ENCODE results near the gene FZD1. TPM values are rescaled to one million over a fixed set of nuclear protein-coding genes. Genes with fewer than 3 reads are reported as not detected.

Gene FZD1
- polyA plus RNA-seq, 1 donor: 12.0 TPM

DNA sequence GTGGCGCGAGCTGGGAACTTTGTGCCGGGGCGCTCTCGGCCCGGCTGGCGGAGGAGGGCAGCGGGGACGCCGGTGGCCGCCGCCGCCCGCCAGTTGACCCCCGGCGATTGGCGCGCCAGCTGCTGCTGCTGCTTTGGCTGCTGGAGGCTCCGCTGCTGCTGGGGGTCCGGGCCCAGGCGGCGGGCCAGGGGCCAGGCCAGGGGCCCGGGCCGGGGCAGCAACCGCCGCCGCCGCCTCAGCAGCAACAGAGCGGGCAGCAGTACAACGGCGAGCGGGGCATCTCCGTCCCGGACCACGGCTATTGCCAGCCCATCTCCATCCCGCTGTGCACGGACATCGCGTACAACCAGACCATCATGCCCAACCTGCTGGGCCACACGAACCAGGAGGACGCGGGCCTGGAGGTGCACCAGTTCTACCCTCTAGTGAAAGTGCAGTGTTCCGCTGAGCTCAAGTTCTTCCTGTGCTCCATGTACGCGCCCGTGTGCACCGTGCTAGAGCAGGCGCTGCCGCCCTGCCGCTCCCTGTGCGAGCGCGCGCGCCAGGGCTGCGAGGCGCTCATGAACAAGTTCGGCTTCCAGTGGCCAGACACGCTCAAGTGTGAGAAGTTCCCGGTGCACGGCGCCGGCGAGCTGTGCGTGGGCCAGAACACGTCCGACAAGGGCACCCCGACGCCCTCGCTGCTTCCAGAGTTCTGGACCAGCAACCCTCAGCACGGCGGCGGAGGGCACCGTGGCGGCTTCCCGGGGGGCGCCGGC lies 870 bp downstream of the FZD1 start:
- no peak for DNase-seq (ENCODE audit: low read depth)

DNA sequence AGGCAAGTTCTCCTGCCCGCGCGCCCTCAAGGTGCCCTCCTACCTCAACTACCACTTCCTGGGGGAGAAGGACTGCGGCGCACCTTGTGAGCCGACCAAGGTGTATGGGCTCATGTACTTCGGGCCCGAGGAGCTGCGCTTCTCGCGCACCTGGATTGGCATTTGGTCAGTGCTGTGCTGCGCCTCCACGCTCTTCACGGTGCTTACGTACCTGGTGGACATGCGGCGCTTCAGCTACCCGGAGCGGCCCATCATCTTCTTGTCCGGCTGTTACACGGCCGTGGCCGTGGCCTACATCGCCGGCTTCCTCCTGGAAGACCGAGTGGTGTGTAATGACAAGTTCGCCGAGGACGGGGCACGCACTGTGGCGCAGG lies 1.4 kb downstream of the FZD1 start:
- DNase-seq (ENCODE audit: low read depth): no peak

DNA sequence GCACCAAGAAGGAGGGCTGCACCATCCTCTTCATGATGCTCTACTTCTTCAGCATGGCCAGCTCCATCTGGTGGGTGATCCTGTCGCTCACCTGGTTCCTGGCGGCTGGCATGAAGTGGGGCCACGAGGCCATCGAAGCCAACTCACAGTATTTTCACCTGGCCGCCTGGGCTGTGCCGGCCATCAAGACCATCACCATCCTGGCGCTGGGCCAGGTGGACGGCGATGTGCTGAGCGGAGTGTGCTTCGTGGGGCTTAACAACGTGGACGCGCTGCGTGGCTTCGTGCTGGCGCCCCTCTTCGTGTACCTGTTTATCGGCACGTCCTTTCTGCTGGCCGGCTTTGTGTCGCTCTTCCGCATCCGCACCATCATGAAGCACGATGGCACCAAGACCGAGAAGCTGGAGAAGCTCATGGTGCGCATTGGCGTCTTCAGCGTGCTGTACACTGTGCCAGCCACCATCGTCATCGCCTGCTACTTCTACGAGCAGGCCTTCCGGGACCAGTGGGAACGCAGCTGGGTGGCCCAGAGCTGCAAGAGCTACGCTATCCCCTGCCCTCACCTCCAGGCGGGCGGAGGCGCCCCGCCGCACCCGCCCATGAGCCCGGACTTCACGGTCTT lies 1.9 kb downstream of the FZD1 start:
- no peak for DNase-seq (ENCODE audit: low read depth)

DNA sequence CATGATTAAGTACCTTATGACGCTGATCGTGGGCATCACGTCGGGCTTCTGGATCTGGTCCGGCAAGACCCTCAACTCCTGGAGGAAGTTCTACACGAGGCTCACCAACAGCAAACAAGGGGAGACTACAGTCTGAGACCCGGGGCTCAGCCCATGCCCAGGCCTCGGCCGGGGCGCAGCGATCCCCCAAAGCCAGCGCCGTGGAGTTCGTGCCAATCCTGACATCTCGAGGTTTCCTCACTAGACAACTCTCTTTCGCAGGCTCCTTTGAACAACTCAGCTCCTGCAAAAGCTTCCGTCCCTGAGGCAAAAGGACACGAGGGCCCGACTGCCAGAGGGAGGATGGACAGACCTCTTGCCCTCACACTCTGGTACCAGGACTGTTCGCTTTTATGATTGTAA lies 2.5 kb downstream of the FZD1 start:
- no peak for DNase-seq (ENCODE audit: low read depth)

DNA sequence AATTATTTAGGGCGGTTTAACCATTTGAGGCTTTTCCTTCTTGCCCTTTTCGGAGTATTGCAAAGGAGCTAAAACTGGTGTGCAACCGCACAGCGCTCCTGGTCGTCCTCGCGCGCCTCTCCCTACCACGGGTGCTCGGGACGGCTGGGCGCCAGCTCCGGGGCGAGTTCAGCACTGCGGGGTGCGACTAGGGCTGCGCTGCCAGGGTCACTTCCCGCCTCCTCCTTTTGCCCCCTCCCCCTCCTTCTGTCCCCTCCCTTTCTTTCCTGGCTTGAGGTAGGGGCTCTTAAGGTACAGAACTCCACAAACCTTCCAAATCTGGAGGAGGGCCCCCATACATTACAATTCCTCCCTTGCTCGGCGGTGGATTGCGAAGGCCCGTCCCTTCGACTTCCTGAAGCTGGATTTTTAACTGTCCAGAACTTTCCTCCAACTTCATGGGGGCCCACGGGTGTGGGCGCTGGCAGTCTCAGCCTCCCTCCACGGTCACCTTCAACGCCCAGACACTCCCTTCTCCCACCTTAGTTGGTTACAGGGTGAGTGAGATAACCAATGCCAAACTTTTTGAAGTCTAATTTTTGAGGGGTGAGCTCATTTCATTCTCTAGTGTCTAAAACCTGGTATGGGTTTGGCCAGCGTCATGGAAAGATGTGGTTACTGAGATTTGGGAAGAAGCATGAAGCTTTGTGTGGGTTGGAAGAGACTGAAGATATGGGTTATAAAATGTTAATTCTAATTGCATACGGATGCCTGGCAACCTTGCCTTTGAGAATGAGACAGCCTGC lies 3.1 kb downstream of the FZD1 start:
- no peak for DNase-seq (ENCODE audit: low read depth)

DNA sequence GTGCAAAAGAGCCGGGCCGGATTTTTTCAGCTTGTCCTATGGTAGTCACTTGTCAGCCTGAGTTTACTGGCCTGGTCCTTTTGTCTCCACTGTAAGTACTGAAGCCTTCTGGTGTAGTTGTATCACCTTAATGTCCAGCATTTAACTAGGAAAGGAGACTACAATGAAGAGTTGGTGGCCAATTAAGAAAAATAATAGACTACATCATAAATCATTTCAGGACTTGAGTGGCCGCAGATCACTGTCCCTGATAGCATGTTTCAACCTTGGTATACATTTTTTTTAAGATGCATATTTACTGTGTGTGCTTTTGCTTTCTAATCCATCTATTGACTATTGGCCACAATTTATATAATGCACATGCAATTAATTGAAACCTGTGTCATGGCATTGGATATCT lies 6.1 kb downstream of the FZD1 start:
- DNase-seq (ENCODE audit: low read depth): no peak

DNA sequence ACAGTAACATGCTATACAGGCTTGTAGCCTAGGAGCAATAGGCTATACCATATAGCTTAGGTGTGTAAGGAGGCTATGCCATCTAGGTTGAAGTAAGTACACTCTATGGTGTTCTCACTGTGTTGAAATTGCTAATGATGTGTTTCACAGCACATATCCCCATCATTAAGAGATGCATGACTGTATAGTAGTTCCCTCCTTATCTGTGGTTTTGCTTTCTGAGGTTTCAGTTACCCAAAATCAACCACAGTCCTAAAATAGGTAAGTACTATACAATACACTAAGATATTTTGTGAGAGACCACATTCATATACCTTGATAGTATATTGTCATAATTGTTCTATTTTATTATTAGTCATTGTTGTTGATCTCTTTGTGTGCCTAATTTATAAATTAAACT lies 12.7 kb downstream of the FZD1 start:
- no peak for DNase-seq (ENCODE audit: low read depth)

DNA sequence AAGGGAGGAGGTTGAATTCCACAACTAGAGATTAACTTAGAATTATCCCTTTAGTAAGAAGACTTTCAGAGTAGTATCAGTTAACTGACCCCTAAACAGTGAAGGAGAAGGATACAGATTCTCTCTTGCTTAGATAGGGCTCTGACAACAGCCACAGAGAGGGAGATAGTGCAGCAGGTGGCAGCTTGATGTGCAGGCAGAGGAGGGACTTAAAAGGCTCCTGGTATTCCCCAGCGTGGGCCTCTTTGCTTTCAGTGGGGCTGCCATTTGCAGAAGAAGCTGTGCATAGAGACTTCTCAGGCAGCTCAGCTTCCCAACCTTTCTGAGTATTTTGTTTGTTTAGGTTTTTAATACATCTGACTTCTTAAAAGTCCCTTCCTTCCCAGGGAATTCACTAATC lies 16.0 kb downstream of the FZD1 start:
- no peak for DNase-seq (ENCODE audit: low read depth)

DNA sequence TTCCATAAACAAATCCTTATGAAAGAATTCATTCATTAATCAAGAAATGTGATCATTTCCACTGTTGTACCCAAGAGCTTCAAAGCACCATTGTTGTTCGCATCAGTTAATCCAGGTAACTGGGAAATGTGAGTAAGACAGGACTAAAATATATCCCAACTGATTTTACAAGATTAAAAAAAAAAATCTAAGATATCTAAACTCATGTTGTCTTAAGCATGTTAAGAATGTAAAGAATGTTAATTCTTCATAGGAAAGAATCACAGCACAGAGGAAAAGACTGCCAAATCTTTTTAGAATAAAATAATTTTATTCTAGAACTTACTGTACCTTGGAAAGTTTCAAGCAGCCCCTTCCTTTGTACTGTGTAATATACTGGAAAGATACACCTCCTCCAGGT lies 16.4 kb downstream of the FZD1 start:
- no peak for DNase-seq (ENCODE audit: low read depth)

DNA sequence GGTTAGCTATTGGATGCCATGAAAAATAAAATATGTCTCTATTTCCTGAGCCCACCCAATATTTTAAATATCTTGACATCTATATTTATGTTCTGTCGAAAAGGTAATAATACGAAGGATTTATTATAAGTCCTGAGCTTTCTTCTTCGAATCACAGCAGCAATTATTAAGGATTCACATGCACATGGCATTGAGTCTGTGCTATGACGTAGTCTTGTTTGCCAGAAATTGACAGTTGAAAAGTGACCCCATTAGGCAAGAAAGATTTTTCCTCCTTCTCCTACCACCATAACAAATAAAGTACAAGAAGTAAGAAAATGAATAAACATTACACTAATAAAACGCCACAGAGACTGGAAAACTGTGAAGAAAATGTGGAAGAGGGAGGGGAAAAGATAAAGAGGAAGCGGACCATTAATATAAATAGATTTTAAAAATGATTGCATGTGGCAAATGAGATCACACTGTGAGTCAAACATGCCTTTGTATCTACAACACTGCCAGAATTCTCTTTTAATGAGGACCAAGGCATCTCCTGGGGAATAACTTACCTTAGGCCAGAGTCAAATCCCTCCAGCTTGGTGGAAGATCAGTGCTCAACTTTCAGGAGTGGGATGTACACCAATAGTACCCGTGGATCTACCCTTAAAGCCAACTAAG lies 21.6 kb downstream of the FZD1 start:
- no peak for DNase-seq (ENCODE audit: low read depth)

DNA sequence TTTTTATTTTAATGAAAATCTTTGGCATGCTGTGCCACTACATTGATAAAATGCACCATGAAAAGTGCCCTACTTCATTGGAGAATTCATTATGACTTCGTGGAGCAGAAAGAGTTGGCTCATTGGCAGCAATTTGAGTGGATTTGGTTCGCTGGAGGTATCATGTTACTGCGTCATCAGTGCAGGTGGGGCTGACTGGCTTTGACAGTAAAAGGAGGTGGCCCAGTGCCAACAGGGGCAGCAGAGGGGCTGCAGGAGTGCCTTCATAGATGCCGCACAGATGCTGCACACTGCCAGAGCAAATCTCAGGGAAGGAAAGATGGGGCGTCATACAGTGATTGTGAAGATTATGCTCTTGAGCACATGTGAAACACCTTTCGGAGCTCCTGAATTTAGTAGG lies 22.2 kb downstream of the FZD1 start:
- no peak for DNase-seq (ENCODE audit: low read depth)

DNA sequence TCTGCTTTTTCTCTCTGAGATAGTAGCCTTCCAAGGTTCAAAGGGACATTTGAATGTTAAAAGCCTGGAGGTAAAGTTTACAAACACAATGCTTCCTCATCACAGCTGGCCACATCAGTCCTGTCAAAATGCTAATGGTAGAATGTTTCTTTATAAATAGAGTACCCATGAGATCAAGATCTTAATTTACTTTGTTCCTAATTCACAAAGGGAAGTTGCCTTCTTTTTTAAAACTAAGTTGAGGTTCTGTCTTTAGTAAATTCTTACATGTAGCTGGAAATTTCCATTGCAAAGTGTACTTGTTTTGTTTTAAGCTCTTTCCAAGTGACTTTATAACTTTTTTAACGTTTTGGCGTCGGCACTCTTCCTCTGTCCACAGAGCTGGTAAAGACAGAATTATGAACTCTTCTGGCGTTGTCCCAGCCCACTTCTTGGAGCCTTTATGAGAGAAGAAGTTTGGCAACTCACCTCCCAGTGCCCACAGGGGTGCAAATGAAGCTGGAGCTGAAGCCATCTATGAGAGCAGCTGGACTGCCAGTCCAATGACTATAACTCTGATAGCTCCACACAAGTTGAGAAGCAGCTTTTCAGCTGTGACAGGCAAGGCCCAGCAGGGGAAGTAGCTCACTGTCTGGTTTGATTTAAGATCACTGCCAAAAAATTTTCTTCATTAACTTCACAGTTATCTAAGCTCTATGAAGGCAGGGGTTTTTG lies 23.3 kb downstream of the FZD1 start:
- no peak for DNase-seq (ENCODE audit: low read depth)

DNA sequence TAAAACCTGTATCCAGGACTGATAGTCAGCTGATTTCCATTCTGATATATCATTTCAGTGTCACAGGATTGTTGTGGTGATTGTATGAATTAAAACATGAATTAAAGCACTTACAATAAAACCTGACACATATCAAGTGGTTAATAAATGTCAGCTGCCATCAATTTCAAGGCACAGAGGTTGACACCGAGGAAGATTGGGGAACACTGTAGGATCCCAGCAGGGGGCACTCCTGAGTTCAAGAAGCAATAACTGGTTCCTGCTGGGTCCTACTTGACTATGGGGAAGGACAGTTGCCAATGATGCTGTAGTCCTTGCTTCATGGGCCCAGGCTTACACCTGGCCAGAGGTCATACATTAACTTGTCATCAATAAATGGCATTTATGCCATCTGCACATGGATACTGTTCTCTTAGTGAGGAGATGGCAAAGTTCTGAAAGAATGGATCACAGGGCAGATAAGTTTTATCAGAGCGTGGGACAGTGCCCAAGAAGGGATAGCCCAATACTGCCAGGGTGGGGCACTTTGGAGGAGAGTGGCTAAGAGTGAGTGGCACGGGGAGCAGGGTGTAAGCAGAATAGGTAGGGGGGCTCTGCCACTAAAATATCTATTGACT lies 24.1 kb downstream of the FZD1 start:
- no peak for DNase-seq (ENCODE audit: low read depth)

DNA sequence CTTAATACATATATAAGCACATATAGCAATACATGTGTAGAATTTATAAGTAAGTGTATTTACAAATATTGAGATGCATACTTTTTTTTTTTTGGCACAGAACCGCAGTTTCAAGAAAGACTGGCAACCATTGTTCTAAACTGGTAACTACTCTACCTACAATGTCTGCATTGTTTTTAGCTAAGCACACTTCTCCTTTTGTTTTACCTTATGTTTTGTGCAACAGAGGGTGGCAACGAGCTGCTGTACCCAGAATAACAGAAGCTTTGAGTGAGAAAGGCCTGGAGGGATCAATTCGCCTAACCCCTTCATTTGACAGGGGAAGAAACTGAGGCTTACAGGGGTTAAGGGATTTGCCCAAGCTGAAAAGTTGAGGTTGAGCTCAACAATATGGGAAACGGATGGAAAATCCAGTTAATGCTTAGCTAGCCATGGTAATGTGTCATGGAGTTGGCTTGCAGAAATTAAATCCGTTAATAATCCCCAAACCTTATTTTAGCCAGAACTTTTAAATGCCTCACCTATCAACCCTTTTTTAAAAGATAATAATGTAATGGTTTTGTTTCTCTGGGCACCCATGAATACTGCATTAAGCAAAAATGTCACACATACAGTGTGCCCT lies 25.5 kb downstream of the FZD1 start:
- DNase-seq (ENCODE audit: low read depth): no peak

DNA sequence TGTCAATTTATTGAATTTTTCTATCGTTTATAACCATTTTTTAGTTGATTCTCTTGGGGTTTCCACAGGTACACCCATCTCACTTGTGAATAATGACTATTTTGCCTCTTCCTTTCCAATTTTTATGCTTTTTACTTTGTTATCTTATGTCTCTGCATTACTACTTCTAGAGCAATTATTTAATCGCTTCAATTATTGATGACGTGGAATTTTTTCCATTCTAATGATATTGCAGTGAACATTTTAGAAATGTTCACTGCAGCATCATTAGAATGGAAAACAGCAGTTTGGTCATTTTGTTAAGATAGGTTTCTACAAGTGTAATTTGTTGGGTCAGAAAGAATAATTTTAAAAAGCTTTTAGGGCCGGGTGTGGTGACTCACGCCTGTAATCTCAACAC lies 27.1 kb downstream of the FZD1 start:
- DNase-seq (ENCODE audit: low read depth): no peak

DNA sequence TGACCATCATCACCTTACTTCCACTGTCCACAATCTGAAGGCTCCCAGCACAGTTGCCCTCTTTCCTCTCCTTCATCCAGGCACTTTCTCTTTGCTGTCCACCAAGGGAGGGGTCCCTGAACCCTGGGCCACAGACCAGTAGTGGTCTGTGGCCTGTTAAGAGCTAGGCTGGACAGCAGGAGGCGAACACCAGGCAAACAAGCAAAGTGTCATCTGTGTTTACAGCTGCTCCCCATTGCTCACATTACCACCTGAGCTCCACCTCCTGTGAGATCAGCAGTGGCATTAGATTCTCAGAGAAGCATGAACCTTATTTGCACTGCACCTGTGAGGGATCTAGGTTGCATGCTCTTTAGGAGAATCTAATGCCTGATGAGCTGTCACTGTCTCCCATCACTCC lies 27.7 kb downstream of the FZD1 start:
- DNase-seq (ENCODE audit: low read depth): no peak

DNA sequence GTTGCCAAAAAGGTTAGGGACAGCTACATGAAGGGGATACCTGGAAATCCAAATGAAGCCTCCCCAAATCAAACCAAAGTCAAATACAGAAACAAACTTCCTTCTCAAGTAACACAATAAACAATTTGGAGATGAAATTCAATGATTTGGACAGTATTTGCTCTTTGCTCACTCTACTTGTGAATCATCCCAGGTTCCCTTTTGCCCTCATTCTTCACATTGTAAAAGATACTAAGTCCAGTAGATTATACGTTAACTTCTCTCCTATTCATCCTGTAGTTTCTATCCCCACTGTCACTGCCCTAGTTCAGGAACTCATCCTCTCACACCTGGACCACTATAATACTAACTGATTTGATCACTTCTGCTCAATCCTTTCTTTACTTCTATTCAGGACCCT lies 28.3 kb downstream of the FZD1 start:
- no peak for DNase-seq (ENCODE audit: low read depth)

DNA sequence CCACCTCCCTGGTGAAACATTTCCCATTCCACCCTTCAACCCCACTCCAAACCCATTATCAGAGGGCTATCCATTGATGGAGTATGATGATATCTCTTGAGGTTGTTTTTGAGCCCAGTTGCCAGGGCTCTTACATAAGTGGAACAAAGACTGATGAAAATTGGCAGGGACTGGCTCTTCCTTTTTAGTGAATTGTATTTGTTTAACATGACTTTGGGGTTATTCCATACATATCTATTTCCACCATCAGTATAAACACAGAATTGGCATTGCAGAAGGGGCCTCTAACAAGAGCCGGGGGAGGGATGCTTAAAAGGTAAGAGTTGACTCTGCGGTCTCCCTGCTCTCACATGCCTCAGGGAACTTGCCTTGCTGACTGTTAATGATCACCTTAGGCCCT lies 28.9 kb downstream of the FZD1 start:
- no peak for DNase-seq (ENCODE audit: low read depth)

DNA sequence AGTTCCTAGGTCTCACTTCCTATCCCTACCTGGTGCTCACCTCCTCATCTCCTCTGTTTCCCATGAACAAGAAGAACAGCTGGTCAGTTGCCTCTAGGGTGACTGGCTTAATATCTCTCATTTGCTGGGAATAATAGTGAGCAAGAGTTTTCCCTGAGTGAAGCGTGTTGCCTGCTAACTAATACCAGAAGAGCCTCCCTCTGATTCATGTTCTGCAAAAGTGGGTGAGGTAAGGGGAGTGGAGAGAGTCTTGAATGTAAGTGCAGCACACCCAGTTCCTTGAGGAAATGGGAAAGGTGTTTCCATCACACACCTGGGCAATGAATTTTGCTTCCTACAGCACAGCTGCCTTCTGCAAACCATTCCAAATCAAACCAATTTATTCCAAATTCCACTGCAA lies 29.6 kb downstream of the FZD1 start:
- DNase-seq (ENCODE audit: low read depth): no peak

DNA sequence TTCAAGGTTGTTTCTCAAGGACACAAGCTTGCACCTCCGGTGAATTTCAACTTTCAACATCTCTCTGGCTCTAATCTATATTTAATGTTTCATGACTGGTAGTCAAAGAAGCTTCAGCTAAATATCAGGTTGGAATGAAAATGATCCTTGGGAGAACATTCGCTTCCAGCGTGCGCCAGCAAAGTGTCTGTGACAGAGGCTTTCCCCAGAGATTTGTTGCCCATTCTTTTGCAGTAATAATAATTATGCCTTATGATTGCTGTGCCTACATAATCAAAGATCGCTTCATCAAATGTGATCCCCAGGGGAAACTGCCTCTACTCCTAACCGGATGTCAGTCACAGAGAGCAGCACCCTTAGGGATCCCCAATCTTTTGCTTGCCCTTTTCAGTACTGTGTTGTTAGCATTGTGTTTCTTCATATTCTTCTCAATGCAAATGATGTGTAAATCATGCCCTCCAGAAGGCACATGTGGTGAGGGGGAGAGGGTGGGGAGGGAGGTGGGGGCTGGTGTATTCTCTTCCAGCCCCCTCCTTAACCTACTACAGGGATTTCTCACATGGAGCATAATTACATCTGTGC lies 30.5 kb downstream of the FZD1 start:
- no peak for DNase-seq (ENCODE audit: low read depth)

DNA sequence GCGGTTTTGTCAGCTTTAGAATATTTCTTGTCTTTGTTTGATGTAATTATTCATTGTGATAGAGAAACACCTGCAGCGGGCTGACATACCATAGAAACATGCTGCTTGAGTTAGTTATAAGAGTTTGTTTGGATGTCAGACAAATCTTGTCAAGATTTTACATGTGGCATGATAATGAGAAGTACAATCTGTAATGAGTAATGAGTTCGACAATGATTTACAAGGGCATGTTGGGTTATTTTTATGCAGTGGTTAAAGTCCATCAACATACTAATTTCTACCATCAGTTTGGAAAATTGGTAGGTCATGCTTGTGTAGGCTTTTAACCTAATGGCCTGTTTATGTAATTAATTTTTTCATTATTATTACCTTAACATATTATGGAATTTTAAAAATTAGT lies 31.3 kb downstream of the FZD1 start:
- no peak for DNase-seq (ENCODE audit: low read depth)

Data from forelimb muscle (tissue), 1 donor.